ENCODE measurements around the gene NPM1. TPM values are rescaled to one million over a fixed set of nuclear protein-coding genes. Genes with fewer than 3 reads are reported as not detected.

Gene NPM1
- total RNA-seq, 1 experiment from 2014 or later = 4,548 TPM

DNA sequence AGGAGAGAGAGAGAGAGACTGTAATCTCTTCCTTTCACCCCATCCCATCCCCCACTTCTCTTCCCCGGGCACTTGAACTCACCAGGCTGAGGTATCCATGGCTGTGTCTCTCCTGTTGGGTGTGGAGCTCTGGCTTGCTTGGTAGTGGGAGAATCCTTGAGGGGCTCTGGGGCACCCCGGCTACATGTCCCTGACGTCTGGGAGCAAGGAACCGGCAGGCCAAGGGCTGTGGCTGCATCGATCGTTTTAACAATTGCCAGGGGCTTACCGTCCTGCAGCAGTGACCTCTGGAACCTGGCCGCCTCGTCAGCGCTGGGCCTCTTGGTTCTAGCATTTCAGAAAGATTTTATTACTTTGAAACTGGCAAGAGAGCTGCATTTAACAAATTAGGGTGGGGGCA, 61.8 kb downstream of the NPM1 start:
- Mint-ChIP-seq H3K4me1 (ENCODE audit: insufficient read depth, unreplicated experiment) (no peaks in the 10 kb centered on the region), H3K27ac (ENCODE audit: low read depth, unreplicated experiment) (no peak overlapping the region), H3K4me3 (ENCODE audit: unreplicated experiment) (no peak overlapping the region), H3K36me3 (ENCODE audit: insufficient read depth, unreplicated experiment) (no peaks in the 10 kb centered on the region), H3K27me3 (ENCODE audit: insufficient read depth, unreplicated experiment) (no peaks in the 10 kb centered on the region), H3K9me3 (ENCODE audit: unreplicated experiment) (no peaks in the 10 kb centered on the region)
- ChIA-PET POLR2A (interaction anchor here (0.9 kb wide), 1 partner anchor 19 kb away, joined by 3 read pairs; no protein-coding TSS in a partner anchor), CTCF (interaction anchor here (0.7 to 1.6 kb wide), 4 partner anchors 31 to 1265 kb away, joined by 3 to 10 read pairs (median 6); partner anchors contain the start of gene FGF18)
- TF ChIP-seq, protein P1, sequence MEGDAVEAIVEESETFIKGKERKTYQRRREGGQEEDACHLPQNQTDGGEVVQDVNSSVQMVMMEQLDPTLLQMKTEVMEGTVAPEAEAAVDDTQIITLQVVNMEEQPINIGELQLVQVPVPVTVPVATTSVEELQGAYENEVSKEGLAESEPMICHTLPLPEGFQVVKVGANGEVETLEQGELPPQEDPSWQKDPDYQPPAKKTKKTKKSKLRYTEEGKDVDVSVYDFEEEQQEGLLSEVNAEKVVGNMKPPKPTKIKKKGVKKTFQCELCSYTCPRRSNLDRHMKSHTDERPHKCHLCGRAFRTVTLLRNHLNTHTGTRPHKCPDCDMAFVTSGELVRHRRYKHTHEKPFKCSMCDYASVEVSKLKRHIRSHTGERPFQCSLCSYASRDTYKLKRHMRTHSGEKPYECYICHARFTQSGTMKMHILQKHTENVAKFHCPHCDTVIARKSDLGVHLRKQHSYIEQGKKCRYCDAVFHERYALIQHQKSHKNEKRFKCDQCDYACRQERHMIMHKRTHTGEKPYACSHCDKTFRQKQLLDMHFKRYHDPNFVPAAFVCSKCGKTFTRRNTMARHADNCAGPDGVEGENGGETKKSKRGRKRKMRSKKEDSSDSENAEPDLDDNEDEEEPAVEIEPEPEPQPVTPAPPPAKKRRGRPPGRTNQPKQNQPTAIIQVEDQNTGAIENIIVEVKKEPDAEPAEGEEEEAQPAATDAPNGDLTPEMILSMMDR (IDR thresholded peaks at IDR 0.05; ENCODE audit: unreplicated experiment) = no peak
- intact Hi-C loops (cut with micrococcal nuclease) = no loop called here
- no peak for DNase-seq (ENCODE audit: unreplicated experiment)
- no TSS peak for BruUV-seq (replicated peaks)

DNA sequence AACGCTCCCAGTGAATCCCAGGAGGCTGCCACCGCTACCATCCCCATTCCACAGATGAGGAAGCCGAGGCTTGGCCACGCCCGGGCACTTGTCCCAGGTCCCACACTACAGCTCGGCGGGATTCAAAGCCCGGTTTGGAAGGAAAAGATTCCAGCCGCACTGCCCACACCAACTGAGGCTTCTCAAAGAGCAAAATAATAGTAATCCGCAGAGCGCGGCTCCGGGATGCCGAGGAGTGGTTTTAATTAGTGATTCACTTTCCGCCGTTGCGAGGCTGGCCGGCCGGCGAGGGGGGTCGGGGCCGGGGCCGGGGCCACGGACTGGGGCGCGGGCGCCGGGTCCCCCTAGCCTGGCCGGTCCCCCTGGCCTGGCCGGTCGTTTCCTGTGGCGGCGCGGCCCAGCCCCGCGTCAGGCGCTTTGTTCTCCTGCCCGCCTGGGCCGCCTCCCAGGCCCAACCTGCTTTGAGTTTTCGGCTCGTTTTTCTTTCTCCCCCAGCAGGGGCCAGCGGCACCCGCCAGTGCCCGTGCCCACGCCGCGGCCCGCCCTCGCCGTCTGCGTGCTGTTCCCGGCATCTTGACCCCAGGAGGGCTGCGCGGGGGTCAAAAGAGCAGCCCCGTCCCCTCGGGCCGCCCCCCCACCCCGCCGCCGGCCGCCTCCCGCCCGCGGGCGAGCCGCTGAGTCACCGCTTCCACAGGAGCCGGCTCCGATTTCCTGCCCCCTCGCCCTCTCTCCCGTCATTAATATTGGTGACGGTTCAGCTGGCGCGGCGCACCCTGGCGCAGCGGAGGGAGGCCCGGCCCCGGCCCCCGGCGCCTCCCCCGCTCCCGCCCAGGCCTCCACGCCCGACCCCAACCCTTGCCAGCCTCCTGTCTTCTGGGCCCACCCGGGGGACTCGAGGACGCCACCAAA, 63.0 kb downstream of the NPM1 start:
- no peaks in the 10 kb centered on the region for H3K36me3 Mint-ChIP-seq (ENCODE audit: insufficient read depth, unreplicated experiment)
- no peaks in the 10 kb centered on the region for H3K4me1 Mint-ChIP-seq (ENCODE audit: insufficient read depth, unreplicated experiment)
- H3K27me3 Mint-ChIP-seq (ENCODE audit: insufficient read depth, unreplicated experiment) = no peaks in the 10 kb centered on the region
- DNase-seq (ENCODE audit: unreplicated experiment) = peak; percentile 75
- no peak overlapping the region for H3K27ac Mint-ChIP-seq (ENCODE audit: low read depth, unreplicated experiment)
- peak overlapping the region; percentile 66 for H3K4me3 Mint-ChIP-seq (ENCODE audit: unreplicated experiment)
- TF ChIP-seq, protein P1 (IDR thresholded peaks at IDR 0.05; ENCODE audit: unreplicated experiment) = no peak
- ChIA-PET CTCF (interaction anchor here (0.5 to 1.5 kb wide), 3 partner anchors 33 to 456 kb away, joined by 3 to 6 read pairs (median 5); no protein-coding TSS in a partner anchor), POLR2A (no interaction called here)
- BruUV-seq (replicated peaks) = no TSS peak
- intact Hi-C loops (cut with micrococcal nuclease) = no loop called here
- H3K9me3 Mint-ChIP-seq (ENCODE audit: unreplicated experiment) = no peaks in the 10 kb centered on the region

DNA sequence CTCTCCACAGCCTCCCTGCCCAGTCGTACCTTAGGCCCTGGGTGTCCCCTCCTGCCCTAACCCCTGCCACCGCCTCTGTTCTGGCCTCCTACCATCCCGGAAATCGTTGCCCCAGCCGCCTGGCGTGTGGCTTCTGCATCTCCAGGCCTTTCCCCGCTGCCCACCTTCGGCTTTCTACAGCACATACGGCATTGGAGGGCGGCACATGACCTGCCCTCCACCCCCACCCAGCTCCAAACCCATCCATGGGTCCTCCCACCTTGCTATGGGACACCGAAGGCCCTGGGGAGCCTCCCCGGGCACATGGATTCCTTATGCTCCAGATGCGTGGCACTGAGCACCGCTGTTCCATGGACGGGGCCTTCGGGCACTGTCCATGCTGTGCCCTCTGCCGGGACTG, 63.8 kb downstream of the NPM1 start:
- Mint-ChIP-seq H3K4me1 (ENCODE audit: insufficient read depth, unreplicated experiment) (no peaks in the 10 kb centered on the region), H3K27ac (ENCODE audit: low read depth, unreplicated experiment) (no peak overlapping the region), H3K27me3 (ENCODE audit: insufficient read depth, unreplicated experiment) (no peaks in the 10 kb centered on the region), H3K4me3 (ENCODE audit: unreplicated experiment) (peak overlapping the region; percentile 66), H3K36me3 (ENCODE audit: insufficient read depth, unreplicated experiment) (no peaks in the 10 kb centered on the region), H3K9me3 (ENCODE audit: unreplicated experiment) (no peaks in the 10 kb centered on the region)
- ChIA-PET CTCF (interaction anchor here (1.1 kb wide), 1 partner anchor 33 kb away, joined by 6 read pairs; no protein-coding TSS in a partner anchor), POLR2A (no interaction called here)
- DNase-seq (ENCODE audit: unreplicated experiment) = no peak
- intact Hi-C loops (cut with micrococcal nuclease) = no loop called here
- BruUV-seq (replicated peaks) = no TSS peak
- TF ChIP-seq, protein P1 (IDR thresholded peaks at IDR 0.05; ENCODE audit: unreplicated experiment) = no peak

DNA sequence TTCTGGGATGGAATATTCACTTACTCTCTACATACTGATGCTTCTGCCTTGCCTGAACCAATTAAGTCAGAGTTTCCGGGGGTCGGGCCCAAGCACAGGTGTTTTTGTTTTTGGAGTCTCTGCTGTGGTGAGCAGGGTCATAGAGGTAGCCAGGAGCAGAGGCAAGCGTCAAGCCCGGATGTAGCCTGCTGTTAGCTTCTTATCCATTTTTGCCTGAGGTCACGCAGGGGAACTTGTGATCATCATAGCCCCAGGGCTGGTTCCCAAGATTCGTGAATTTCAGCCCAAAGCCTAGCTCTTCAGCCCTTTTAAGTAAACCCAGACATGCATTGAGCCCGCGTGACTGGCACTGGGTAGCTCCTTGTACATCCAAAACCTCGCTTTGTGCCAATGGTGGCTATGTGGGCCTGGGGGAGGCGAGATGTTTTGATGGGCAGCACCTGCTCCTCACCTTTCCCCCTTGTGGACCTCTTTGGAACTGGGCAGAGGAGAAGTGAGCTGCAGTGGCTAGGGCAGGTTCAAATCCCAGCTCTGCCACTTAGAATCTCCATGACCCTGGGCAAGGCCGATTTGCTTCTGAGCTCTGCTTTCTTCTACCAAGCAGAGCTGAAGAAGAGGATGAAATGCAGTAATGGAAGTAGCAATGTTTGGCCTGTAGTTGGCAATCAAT, 65.5 kb downstream of the NPM1 start:
- DNase-seq (ENCODE audit: unreplicated experiment) = no peak
- intact Hi-C loops (cut with micrococcal nuclease) = no loop called here
- H3K9me3 Mint-ChIP-seq (ENCODE audit: unreplicated experiment) = no peaks in the 10 kb centered on the region
- CTCF ChIA-PET = interaction anchor here (0.7 to 1.2 kb wide), 4 partner anchors 9 to 32 kb away, joined by 3 read pairs; no protein-coding TSS in a partner anchor
- no peaks in the 10 kb centered on the region for H3K27me3 Mint-ChIP-seq (ENCODE audit: insufficient read depth, unreplicated experiment)
- no peak overlapping the region for H3K4me3 Mint-ChIP-seq (ENCODE audit: unreplicated experiment)
- H3K36me3 Mint-ChIP-seq (ENCODE audit: insufficient read depth, unreplicated experiment) = no peaks in the 10 kb centered on the region
- no TSS peak for BruUV-seq (replicated peaks)
- TF ChIP-seq, protein P1 (IDR thresholded peaks at IDR 0.05; ENCODE audit: unreplicated experiment) = no peak
- POLR2A ChIA-PET = interaction anchor here (0.8 to 1.0 kb wide), 2 partner anchors 11 to 17 kb away, joined by 3 to 5 read pairs; no protein-coding TSS in a partner anchor
- no peak overlapping the region for H3K27ac Mint-ChIP-seq (ENCODE audit: low read depth, unreplicated experiment)
- H3K4me1 Mint-ChIP-seq (ENCODE audit: insufficient read depth, unreplicated experiment) = no peaks in the 10 kb centered on the region
